Measurements from ENCODE around the gene EIF4EBP3.

GRCh38 chr5:140513124-140513523 is 34.3 kb upstream of the EIF4EBP3 start:
- TF ChIP-seq POLR2AphosphoS5 (IDR thresholded peaks at IDR 0.05), result no peak
- TF ChIP-seq CTCF (IDR thresholded peaks at IDR 0.05), result no peak
- TF ChIP-seq POLR2A (IDR thresholded peaks at IDR 0.05; ENCODE audit: low read depth), result no peak
- no peak for TF ChIP-seq EP300 (IDR thresholded peaks at IDR 0.05)
